GM12878 (cell line): ENCODE data around the gene PRICKLE4. TPM values are rescaled to one million over a fixed set of nuclear protein-coding genes. Genes with fewer than 3 reads are reported as not detected.

ENCODE experiments used
- ATAC-seq: fragments of 200-7000 bp; cut with Tn5 transposase; 3 replicates; pipeline ENCODE4 v1.9.1; 2020; ENCODE audit warnings: mild to moderate bottlenecking, moderate library complexity
- BruUV-seq: library from RNA; stranded (reverse); fragments of 400-500 nt; replicated peaks from 2 replicates; lab custom pipeline; 2021; lab: Mats Ljungman, UMichigan
- CTCF ChIA-PET: fragments of 300-600 bp; sonication (Branson Sonifier 250); formaldehyde crosslinking; extraction: SDS; loops from one replicate; lab custom pipeline; 2021; ENCODE audit warnings: inconsistent platforms; lab: Yijun Ruan, JAX
- POLR2A ChIA-PET: fragments of 350-600 bp; formaldehyde crosslinking; extraction: SDS; loops from one replicate; lab custom pipeline; 2021; ENCODE audit warnings: inconsistent platforms; lab: Charles Lee
- RAD21 ChIA-PET: fragments of 300-600 bp; sonication (Branson Sonifier 250); formaldehyde crosslinking; loops from one replicate; lab custom pipeline; 2023; ENCODE audit warnings: antibody characterized with exemption; ENCODE audit not compliant: unreplicated experiment; lab: Charles Lee
- SMC1A ChIA-PET: fragments of 300-600 bp; sonication (Branson Sonifier 250); formaldehyde crosslinking; loops from one replicate; lab custom pipeline; 2023; ENCODE audit not compliant: unreplicated experiment, uncharacterized antibody; lab: Charles Lee
- DNase-seq: peaks from one replicate; pipeline ENCODE4 v3.0.0-alpha.2; 2011; ENCODE audit warnings: low read depth, low spot score
- FAIRE-seq: peaks from 3 replicates; lab custom pipeline; 2011; peaks lifted over from hg19 to GRCh38; lab: Jason Lieb, UNC
- H2AFZ ChIP-seq: 2 replicates; pipeline ENCODE4 v1.6.0; 2011; ENCODE audit warnings: low read depth, low read length, control low read depth; ENCODE audit not compliant: control insufficient read depth
- H3K27ac ChIP-seq: 2 replicates; pipeline ENCODE4 v1.5.1; 2011; ENCODE audit warnings: control low read depth; ENCODE audit not compliant: control insufficient read depth, insufficient read depth
- H3K27me3 ChIP-seq, 2 experiments: replicated peaks in 1 of 2; 2 replicates each; pipeline versions ENCODE4 v1.6.0 to v1.6.1; 2011; ENCODE audit warnings: low read length in 1 of 2; ENCODE audit not compliant: control insufficient read depth in 2 of 2, insufficient read depth in 2 of 2
- H3K36me3 ChIP-seq, 2 experiments: 2 replicates each; pipeline ENCODE4 v1.5.1; 2011; ENCODE audit warnings: low read length in 1 of 2; ENCODE audit not compliant: control insufficient read depth in 2 of 2, insufficient read depth in 2 of 2
- H3K4me1 ChIP-seq: 2 replicates; pipeline ENCODE4 v1.6.1; 2011; ENCODE audit warnings: mild to moderate bottlenecking, low read length, moderate library complexity, mixed read lengths; ENCODE audit not compliant: control insufficient read depth, insufficient read depth
- H3K4me2 ChIP-seq: 2 replicates; pipeline ENCODE4 v1.6.0; 2011; ENCODE audit warnings: control low read depth; ENCODE audit not compliant: control insufficient read depth, insufficient read depth
- H3K4me3 ChIP-seq: fragments of 200-600 bp; sonication (generic); 2 replicates; pipeline ENCODE4 v1.5.1; 2016
- H3K79me2 ChIP-seq: 2 replicates; pipeline ENCODE4 v1.6.0; 2011; ENCODE audit warnings: low read length; ENCODE audit not compliant: control insufficient read depth, insufficient read depth
- H3K9ac ChIP-seq: 2 replicates; pipeline ENCODE4 v1.8.0; 2011; ENCODE audit warnings: low read length, control low read depth, mixed read lengths; ENCODE audit not compliant: control insufficient read depth, insufficient read depth
- H3K9me3 ChIP-seq: replicated peaks from 3 replicates; pipeline ENCODE4 v1.5.1; 2011; ENCODE audit warnings: mild to moderate bottlenecking, low read length; ENCODE audit not compliant: control insufficient read depth, insufficient read depth
- H4K20me1 ChIP-seq: 2 replicates; pipeline ENCODE4 v1.6.0; 2011; ENCODE audit not compliant: control insufficient read depth, insufficient read depth
- BRCA1 ChIP-seq: IDR thresholded peaks from 2 replicates; pipeline ENCODE4 v1.6.1; 2011; ENCODE audit warnings: low read depth, low read length, improper control_type of control experiment
- CBX3 ChIP-seq: fragments of 200-600 bp; sonication (generic); IDR thresholded peaks from 2 replicates; pipeline ENCODE4 v1.6.1; 2016; ENCODE audit warnings: low read depth, borderline replicate concordance
- HDAC6 ChIP-seq: fragments of 200-600 bp; sonication (generic); IDR thresholded peaks from one replicate; pipeline ENCODE4 v1.8.0; 2017; ENCODE audit warnings: antibody characterized with exemption; ENCODE audit not compliant: unreplicated experiment
- MEF2B ChIP-seq: fragments of 450-650 bp; IDR thresholded peaks from 2 replicates; pipeline ENCODE4 v1.6.1; 2018; ENCODE audit warnings: mild to moderate bottlenecking, moderate library complexity; ENCODE audit not compliant: partially characterized antibody, poor library complexity, severe bottlenecking
- NFIC ChIP-seq: IDR thresholded peaks from 2 replicates; pipeline ENCODE4 v1.6.1; 2012; ENCODE audit warnings: low read depth, mild to moderate bottlenecking, inconsistent platforms, low read length, moderate library complexity
- RELA ChIP-seq: fragments of 450-650 bp; IDR thresholded peaks from 2 replicates; pipeline ENCODE4 v1.8.0; 2014; ENCODE audit warnings: borderline replicate concordance; ENCODE audit not compliant: partially characterized antibody
- STAT3 ChIP-seq: IDR thresholded peaks from 2 replicates; pipeline ENCODE4 v1.6.1; 2011; ENCODE audit warnings: low read depth, low read length, improper control_type of control experiment
- SUZ12 ChIP-seq: fragments of 200-600 bp; sonication (generic); IDR thresholded peaks from one replicate; pipeline ENCODE4 v1.6.1; 2018; ENCODE audit warnings: antibody characterized with exemption, mild to moderate bottlenecking; ENCODE audit not compliant: unreplicated experiment
- TCF3 ChIP-seq: IDR thresholded peaks from 2 replicates; pipeline ENCODE4 v1.6.1; 2012; ENCODE audit warnings: low read depth, mild to moderate bottlenecking, low read length, borderline replicate concordance; ENCODE audit not compliant: insufficient read depth
- TCF7 ChIP-seq: IDR thresholded peaks from 2 replicates; pipeline ENCODE4 v1.6.1; 2014; ENCODE audit warnings: antibody characterized with exemption, borderline replicate concordance
- WGBS: methylation state at CpG from one replicate; pipeline ENCODE4 v1.1.6; 2016; ENCODE audit warnings: low lambda C conversion rate; ENCODE audit not compliant: insufficient replicate concordance, insufficient coverage; ENCODE audit errors: missing lambda C conversion rate; 5-methylcytosine and 5-hydroxymethylcytosine counted together
- in situ Hi-C: fragments of 300-500 bp; cut with MboI; formaldehyde crosslinking; loops from 9 replicates; pipeline ENCODE4 v1.14.3; 2018; ENCODE audit warnings: mixed read lengths
- intact Hi-C: fragments of 100-400 bp; cut with micrococcal nuclease; formaldehyde crosslinking; loops from one replicate; pipeline ENCODE4 v1.14.2; 2022; ENCODE audit not compliant: unreplicated experiment
- polyA plus RNA-seq, 11 experiments: library from polyadenylated mRNA; depleted of rRNA in 4 of 11; unstranded in 6 of 11; stranded (reverse) in 5 of 11; fragments of >200 nt; fragmentation: Nextera tagmentation in 4 of 11; fragmentation: Illumina TruSeq in 1 of 11; extraction: Ambion mirVana in 4 of 11; extraction: Trizol in 1 of 11; gene quantifications; 1 replicate in 1 of 11; 2 replicates in 10 of 11; pipeline versions ENCODE4 v1.2.1 to v1.2.3, GENCODE V29; 2011 to 2016; ENCODE audit warnings: inconsistent platforms in 2 of 11, missing spikeins in 2 of 11, low read depth in 1 of 11
- total RNA-seq, 4 experiments: library from RNA; depleted of rRNA in 3 of 4; stranded (reverse); fragments of >200 nt in 3 of 4; fragmentation: Illumina TruSeq in 1 of 4; extraction: Trizol in 1 of 4; gene quantifications; 2 replicates each; pipeline versions ENCODE4 v1.2.1 to v1.2.3, GENCODE V29; 2013 to 2021
- TF ChIP-seq, protein P1 (sequence below): IDR thresholded peaks from 2 replicates; pipeline ENCODE4 v1.6.1; 2011; ENCODE audit warnings: low read depth, mild to moderate bottlenecking, low read length, moderate library complexity, borderline replicate concordance; ENCODE audit errors: extremely low read depth
- TF ChIP-seq, protein P2 (sequence below): fragments of 150-350 bp; IDR thresholded peaks from 2 replicates; pipeline ENCODE4 v1.6.1; 2014; ENCODE audit warnings: mild to moderate bottlenecking, low read depth, low read length
- TF ChIP-seq, protein P3 (sequence below): fragments of 450-650 bp; IDR thresholded peaks from 2 replicates; pipeline ENCODE4 v1.6.1; 2017; ENCODE audit warnings: mild to moderate bottlenecking, moderate library complexity
- TF ChIP-seq, protein P4 (sequence below): IDR thresholded peaks from 2 replicates; pipeline ENCODE4 v1.6.1; 2012; ENCODE audit warnings: low read length, inconsistent platforms
- TF ChIP-seq, protein P5 (sequence below), 3 experiments: IDR thresholded peaks in 2 of 3; conservative IDR thresholded peaks in 1 of 3; 2 replicates each; pipeline ENCODE4 v1.5.1; 2011; ENCODE audit warnings: low read depth in 3 of 3, low read length in 3 of 3, mild to moderate bottlenecking in 3 of 3, control low read depth in 2 of 3, moderate library complexity in 2 of 3, inconsistent platforms in 1 of 3, mixed read lengths in 1 of 3; ENCODE audit not compliant: control insufficient read depth in 2 of 3, insufficient read depth in 1 of 3; ENCODE audit errors: extremely low read depth in 1 of 3

PRICKLE4 gene
- total and polyA plus RNA-seq, 10 of the 15 experiments (the other 5 are each of a cell fraction or from before 2014, with no cell fraction given): 0.33 to 0.85 (median 0.35) TPM; not detected in 7

DNA sequence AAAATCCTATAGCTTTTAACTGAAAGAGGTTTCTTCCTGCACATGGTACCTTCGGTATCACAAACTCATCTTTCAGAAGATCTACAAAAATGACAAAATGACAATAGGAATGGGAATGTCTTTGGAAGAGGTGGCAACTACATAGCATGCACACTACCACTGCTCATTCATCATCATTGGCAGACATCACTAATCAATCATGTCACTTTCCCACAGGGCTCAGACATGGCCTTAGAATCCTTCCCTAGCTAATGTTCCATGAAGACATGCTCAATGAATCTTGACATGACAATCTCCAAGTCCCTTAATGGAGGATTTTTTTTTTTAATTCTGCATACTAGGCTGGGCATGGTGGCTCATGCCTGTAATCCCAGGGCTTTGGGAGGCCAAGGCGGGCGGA is 30.2 kb upstream of the PRICKLE4 start:
- 67% methylated on average over 3 of the region's 3 CpGs for WGBS
- ATAC-seq: no peak
- DNase-seq: no peak
- H3K27me3 ChIP-seq: no peaks in the 10 kb centered on the region; a peak in 1 of 4 replicates
- no peak overlapping the region for H3K4me3 ChIP-seq
- H3K36me3 ChIP-seq: no peaks in the 10 kb centered on the region
- no peaks in the 10 kb centered on the region for H4K20me1 ChIP-seq
- SMC1A ChIA-PET: no interaction called here
- no peak overlapping the region for H3K27ac ChIP-seq
- POLR2A ChIA-PET: no interaction called here
- intact Hi-C loops (no loop called here), in situ Hi-C loops (no loop called here)
- CTCF ChIA-PET: interaction anchor here (1.1 kb wide), 1 partner anchor 13 kb away, joined by 3 read pairs; no protein-coding TSS in a partner anchor
- H3K4me1 ChIP-seq: no peaks in the 10 kb centered on the region
- H3K9ac ChIP-seq: no peak overlapping the region
- H3K4me2 ChIP-seq: no peak overlapping the region
- no peak overlapping the region for H2AFZ ChIP-seq
- no peaks in the 10 kb centered on the region for H3K79me2 ChIP-seq
- H3K9me3 ChIP-seq: no peaks in the 10 kb centered on the region
- BruUV-seq: no TSS peak
- FAIRE-seq: no peak
- RAD21 ChIA-PET: no interaction called here
- TF ChIP-seq RELA: no peak
- TF ChIP-seq BRCA1: no peak
- TF ChIP-seq, protein P1, sequence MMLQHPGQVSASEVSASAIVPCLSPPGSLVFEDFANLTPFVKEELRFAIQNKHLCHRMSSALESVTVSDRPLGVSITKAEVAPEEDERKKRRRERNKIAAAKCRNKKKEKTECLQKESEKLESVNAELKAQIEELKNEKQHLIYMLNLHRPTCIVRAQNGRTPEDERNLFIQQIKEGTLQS: no peak
- TF ChIP-seq CBX3: no peak
- TF ChIP-seq HDAC6: no peak
- TF ChIP-seq, protein P2, sequence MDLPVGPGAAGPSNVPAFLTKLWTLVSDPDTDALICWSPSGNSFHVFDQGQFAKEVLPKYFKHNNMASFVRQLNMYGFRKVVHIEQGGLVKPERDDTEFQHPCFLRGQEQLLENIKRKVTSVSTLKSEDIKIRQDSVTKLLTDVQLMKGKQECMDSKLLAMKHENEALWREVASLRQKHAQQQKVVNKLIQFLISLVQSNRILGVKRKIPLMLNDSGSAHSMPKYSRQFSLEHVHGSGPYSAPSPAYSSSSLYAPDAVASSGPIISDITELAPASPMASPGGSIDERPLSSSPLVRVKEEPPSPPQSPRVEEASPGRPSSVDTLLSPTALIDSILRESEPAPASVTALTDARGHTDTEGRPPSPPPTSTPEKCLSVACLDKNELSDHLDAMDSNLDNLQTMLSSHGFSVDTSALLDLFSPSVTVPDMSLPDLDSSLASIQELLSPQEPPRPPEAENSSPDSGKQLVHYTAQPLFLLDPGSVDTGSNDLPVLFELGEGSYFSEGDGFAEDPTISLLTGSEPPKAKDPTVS: no peak
- TF ChIP-seq TCF7: no peak
- TF ChIP-seq NFIC: no peak
- TF ChIP-seq TCF3: no peak
- TF ChIP-seq, protein P3, sequence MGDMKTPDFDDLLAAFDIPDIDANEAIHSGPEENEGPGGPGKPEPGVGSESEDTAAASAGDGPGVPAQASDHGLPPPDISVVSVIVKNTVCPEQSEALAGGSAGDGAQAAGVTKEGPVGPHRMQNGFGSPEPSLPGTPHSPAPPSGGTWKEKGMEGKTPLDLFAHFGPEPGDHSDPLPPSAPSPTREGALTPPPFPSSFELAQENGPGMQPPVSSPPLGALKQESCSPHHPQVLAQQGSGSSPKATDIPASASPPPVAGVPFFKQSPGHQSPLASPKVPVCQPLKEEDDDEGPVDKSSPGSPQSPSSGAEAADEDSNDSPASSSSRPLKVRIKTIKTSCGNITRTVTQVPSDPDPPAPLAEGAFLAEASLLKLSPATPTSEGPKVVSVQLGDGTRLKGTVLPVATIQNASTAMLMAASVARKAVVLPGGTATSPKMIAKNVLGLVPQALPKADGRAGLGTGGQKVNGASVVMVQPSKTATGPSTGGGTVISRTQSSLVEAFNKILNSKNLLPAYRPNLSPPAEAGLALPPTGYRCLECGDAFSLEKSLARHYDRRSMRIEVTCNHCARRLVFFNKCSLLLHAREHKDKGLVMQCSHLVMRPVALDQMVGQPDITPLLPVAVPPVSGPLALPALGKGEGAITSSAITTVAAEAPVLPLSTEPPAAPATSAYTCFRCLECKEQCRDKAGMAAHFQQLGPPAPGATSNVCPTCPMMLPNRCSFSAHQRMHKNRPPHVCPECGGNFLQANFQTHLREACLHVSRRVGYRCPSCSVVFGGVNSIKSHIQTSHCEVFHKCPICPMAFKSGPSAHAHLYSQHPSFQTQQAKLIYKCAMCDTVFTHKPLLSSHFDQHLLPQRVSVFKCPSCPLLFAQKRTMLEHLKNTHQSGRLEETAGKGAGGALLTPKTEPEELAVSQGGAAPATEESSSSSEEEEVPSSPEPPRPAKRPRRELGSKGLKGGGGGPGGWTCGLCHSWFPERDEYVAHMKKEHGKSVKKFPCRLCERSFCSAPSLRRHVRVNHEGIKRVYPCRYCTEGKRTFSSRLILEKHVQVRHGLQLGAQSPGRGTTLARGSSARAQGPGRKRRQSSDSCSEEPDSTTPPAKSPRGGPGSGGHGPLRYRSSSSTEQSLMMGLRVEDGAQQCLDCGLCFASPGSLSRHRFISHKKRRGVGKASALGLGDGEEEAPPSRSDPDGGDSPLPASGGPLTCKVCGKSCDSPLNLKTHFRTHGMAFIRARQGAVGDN: no peak
- TF ChIP-seq STAT3: no peak
- TF ChIP-seq, protein P4, sequence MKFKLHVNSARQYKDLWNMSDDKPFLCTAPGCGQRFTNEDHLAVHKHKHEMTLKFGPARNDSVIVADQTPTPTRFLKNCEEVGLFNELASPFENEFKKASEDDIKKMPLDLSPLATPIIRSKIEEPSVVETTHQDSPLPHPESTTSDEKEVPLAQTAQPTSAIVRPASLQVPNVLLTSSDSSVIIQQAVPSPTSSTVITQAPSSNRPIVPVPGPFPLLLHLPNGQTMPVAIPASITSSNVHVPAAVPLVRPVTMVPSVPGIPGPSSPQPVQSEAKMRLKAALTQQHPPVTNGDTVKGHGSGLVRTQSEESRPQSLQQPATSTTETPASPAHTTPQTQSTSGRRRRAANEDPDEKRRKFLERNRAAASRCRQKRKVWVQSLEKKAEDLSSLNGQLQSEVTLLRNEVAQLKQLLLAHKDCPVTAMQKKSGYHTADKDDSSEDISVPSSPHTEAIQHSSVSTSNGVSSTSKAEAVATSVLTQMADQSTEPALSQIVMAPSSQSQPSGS: no peak
- no peak for TF ChIP-seq MEF2B
- TF ChIP-seq, protein P5, sequence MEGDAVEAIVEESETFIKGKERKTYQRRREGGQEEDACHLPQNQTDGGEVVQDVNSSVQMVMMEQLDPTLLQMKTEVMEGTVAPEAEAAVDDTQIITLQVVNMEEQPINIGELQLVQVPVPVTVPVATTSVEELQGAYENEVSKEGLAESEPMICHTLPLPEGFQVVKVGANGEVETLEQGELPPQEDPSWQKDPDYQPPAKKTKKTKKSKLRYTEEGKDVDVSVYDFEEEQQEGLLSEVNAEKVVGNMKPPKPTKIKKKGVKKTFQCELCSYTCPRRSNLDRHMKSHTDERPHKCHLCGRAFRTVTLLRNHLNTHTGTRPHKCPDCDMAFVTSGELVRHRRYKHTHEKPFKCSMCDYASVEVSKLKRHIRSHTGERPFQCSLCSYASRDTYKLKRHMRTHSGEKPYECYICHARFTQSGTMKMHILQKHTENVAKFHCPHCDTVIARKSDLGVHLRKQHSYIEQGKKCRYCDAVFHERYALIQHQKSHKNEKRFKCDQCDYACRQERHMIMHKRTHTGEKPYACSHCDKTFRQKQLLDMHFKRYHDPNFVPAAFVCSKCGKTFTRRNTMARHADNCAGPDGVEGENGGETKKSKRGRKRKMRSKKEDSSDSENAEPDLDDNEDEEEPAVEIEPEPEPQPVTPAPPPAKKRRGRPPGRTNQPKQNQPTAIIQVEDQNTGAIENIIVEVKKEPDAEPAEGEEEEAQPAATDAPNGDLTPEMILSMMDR (IDR thresholded peaks at IDR 0.05 in 2 of 3, conservative IDR thresholded peaks at IDR 0.05 in 1 of 3; ENCODE audit: control insufficient read depth in 2 of 3, extremely low read depth in 1 of 3, insufficient read depth in 1 of 3, low read depth in 3 of 3, low read length in 3 of 3): no peak
- no peak for TF ChIP-seq SUZ12
